HG02885 (cell line): ENCODE results near the gene RNF168.
"Not testable (repeated sequence)": the region's sequence is repeated elsewhere in the genome, so short reads cannot be mapped to it uniquely, and the experiment has no call there.

ENCODE experiments used
- ATAC-seq: cut with Tn5 transposase; IDR thresholded peaks from one replicate; pipeline ENCODE4 v1.9.1; 2021; ENCODE audit warnings: mild to moderate bottlenecking; ENCODE audit not compliant: unreplicated experiment, poor library complexity

Gene RNF168

DNA sequence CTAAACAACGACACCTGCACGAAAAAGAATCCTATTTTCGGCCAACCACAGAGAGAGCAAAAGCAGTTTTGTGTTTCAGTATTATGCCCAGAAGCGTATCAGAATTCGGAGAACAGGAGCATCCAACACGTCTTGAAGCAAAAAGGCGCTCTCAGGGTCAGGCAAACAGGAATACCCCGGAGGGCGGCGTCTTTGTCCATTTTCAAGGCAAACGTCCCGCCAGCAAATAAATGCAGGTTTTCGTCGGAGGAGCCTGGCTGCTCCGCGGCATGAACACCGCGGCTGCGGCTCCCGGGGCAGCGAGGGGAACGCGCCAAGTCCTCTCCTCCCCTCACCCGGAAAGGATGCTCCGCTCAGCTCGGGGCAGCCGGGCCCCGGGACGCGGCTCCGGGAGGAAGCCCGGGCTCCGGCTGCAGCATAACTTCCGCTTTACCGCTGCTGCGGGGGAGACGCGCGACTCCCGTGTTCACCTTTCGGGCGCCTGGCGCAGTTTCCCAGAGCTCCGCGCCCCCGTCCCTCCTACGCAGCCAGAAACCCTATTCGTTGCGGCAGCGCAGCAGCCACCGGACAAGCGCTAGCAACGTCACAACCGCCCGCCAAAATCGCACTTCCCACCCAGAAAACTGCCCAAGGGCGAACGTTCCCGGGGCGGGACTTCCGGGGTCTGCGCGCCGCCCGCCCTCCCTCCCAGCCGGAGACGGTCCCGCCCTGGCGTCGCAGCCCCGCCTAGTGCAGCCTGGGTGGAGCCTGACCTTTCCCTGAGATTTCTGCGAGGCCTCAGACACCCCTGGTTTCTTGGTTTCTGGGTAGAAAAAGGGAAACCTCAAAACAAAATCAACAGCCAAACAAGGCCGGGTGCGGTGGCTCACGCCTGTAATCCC lies at the start of gene RNF168:
RNF168 (minus strand) TSS at position 573 of the 881 bp plus-strand sequence. CDS start 595 bp downstream, outside the sequence.
- peak; percentile 85 for ATAC-seq

DNA sequence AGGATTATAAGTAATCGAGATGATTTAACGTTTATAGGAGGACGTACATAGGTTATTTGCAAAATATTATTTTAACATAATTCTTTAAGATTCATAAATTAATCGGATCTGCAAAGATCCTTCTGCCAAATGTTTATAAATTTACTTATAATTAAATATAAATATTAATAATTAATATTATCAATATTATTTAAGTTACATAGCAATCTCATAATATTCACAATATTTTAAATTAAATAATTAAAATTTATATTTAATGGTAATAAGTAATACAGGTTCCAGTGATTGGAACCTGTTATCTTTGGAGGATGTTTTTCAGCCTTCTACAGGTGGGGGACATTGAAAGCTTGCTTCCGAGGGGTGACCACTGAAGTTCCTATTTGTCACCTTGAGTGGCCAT lies 48.7 kb upstream of the RNF168 start:
- ATAC-seq = no peak

DNA sequence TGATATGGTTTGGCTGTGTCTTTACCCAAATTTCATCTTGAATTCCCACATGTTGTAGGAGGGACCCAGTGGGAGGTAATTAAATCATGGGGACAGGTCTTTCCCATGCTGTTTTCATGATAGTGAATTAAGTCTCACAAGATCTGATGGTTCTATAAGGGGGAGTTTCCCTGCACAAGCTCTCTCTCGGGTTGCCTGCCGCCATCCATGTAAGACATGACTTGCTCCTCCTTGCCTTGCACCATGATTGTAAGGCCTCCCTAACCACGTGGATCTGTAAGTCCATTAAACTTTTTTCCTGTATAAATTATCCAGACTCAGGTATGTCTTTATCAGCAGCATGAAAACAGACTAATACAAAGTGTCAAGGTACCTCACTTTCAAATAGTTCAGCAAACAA lies 46.6 kb upstream of the RNF168 start:
- not testable (repeated sequence) for ATAC-seq

- ATAC-seq = not testable (repeated sequence)
Measured at GRCh38 chr3:196549312-196549711, 45.7 kb upstream of the RNF168 start.

DNA sequence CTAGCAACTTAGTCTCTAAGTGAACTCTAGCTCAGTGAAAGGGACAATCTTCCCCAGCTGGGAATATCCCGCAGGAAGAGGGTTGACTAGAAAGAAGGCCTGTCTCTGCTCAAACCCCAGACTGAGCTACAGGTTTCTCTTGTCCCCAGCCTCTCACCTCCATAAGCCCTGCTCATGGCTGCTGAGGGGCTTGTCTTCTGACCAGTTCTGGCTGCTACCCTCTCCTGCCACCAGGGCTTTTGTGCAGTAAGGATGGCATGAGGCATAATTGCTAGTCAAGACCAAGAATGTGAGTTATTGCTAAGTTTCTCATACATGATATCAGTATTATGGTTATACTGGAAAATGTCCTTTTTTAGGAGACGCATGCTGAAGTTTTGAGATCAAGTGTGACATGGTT lies 43.5 kb upstream of the RNF168 start:
- ATAC-seq = no peak

GRCh38 chr3:196546537-196546936 lies 43.0 kb upstream of the RNF168 start:
- no peak for ATAC-seq

DNA sequence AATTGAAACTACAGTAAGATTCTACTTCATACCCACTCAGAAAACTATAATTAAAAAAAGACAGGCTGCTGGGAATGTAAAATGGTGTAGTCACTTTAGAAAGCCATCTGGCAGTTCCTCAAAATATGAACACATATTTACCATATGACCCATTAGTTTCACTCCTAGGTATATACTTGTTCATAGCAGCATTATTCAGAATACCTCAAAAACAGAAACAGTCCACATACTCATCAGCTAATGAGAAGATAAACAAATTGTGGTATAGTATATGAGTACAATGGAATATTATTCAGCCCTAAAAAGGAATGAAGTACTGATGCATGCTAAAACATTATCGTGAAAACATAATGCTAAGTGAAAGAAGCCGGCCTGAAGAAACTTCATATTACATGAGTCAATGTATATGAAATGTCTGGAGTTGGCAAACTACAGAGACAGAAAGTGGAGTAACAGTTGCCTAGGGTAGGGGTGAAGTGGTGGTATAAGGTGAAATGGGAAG lies 41.0 kb upstream of the RNF168 start:
- ATAC-seq = no peak

GRCh38 chr3:196541684-196542445 lies 38.3 kb upstream of the RNF168 start:
- ATAC-seq = no peak

- ATAC-seq = no peak
Measured at GRCh38 chr3:196537319-196537984, 33.9 kb upstream of the RNF168 start.

- ATAC-seq = no peak
Measured at GRCh38 chr3:196533260-196533681, 29.7 kb upstream of the RNF168 start.

GRCh38 chr3:196531418-196531817 lies 27.9 kb upstream of the RNF168 start:
- ATAC-seq = no peak

DNA sequence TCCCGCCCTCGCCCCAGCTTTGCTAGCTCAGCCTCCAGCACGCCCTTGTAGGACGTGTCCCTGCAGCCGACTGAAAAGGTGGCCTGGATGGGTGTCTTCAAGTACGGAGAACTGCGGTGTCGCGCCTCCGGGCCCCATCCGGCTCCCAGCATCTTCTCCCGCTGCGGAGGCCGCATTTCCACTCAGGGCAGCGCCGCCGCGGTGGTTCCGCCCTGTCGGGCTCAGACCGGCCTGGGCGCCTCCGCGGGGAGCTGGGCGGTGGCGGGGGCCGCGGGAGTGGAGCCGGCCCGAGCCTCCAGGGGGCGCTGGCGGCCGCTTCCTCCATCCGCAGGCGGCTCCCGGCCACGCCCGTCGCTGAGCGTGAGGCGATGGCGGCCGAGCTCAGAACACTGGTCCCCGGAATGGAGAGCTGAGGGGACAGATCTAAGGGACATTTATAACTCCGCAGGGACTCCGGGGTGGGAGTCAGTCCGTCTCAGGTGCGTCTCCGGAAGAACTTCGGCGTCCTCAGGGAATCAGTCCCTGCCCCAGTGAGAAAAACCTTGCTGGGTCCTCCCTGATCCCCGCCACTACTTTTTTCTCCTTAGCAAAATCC lies 25.2 kb upstream of the RNF168 start:
- ATAC-seq = peak; percentile 86

GRCh38 chr3:196525141-196525540 lies 21.6 kb upstream of the RNF168 start:
- ATAC-seq = no peak

GRCh38 chr3:196524527-196524926 lies 21.0 kb upstream of the RNF168 start:
- no peak for ATAC-seq

DNA sequence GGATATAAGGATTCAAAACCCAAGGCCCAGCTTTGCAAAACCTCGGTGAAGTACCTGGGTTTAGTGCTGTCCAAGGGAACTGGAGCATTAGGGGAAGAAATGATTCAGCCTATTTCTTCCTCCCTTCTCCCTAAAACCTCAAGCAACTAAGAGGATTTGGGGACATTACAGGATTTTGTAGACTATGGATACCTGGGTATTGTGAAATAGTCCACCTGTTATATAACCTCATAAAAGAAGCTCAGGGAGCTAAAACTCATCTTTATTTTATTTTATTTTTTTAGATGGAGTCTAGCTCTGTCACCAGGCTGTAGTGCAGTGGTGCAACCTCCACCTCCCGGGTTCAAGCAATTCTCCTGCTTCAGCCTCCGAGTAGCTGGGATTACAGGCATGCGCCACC lies 20.3 kb upstream of the RNF168 start:
- no peak for ATAC-seq

GRCh38 chr3:196521291-196521690 lies 17.7 kb upstream of the RNF168 start:
- ATAC-seq = not testable (repeated sequence)

- no peak for ATAC-seq
Measured at GRCh38 chr3:196519718-196520082, 16.1 kb upstream of the RNF168 start.

DNA sequence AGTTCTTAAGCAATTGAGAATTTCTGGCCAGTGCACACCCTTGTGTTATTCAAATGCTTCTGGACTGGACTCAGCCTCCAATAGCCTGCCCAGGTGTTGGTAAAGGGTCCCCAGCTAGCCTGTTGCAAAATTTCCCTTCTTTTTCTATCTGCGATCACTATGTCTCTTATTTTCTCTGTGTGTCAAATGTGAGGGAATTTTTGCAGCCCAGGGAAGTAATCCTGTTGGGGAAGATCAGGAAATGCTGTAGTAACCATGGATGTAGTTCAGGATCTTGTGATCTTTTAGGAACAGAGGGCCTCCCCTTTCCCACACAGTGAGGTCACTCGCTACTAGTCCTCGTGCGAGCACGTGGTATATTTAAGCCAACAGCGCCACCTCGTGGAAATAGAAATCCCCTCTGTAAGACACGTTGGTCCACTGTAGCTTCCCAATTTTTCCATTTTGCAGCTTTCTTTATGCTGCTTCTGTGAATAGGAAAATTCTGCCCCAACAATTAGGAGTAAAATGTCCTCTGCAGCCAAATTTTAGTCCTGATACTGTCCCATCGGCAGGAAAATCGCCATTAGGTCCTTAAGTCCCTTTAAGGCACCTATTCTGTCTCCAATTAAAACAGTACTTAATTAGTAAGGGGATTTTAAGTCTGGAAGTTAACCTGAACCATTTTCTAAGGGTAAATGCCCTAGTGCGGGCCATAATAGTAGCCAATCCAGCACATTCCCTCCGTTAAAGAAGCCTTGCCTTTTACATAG lies 15.6 kb upstream of the RNF168 start:
- no peak for ATAC-seq

DNA sequence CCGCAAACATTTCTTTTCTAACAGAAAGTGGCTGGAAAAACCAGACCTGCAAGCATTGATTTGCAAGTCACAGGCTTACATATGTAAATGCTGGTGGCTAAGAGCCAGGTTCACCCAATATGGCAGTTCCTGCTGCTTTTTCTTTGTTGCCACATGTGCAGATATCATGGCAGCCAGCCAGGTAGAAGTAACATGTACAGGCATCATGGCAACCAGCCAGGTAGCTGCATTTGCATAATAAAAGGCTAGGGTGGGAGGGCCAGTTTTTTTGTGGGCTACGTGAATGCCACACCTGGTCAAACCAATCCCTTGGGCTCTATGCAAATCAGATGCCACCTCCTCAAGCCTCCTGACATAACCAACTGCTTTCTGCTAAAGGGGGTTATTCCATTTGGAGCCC lies 14.4 kb upstream of the RNF168 start:
- ATAC-seq = no peak
